Activated T-helper 17 cell treated with anti-CD3 and anti-CD28 coated beads, Interleukin-2, amount 50 U/mL, for 72 hours (primary cell): ENCODE data around the gene ISYNA1. TPM values are rescaled to one million over a fixed set of nuclear protein-coding genes. Genes with fewer than 3 reads are reported as not detected.

ENCODE experiments used
- ATAC-seq: fragments of 150-1000 bp; cut with Tn5 transposase; replicated peaks from 2 replicates; pipeline ENCODE4 v1.10.0; 2021; ENCODE audit warnings: mild to moderate bottlenecking, moderate library complexity
- H3K27ac Mint-ChIP-seq: one replicate; pipeline ENCODE4 v1.8.0; 2022; ENCODE audit warnings: mixed read lengths
- H3K27me3 Mint-ChIP-seq: one replicate; pipeline ENCODE4 v1.8.0; 2022; ENCODE audit warnings: mixed read lengths
- H3K36me3 Mint-ChIP-seq: one replicate; pipeline ENCODE4 v1.8.0; 2022; ENCODE audit warnings: low read depth, mild to moderate bottlenecking, mixed read lengths
- H3K4me1 Mint-ChIP-seq: one replicate; pipeline ENCODE4 v1.8.0; 2022; ENCODE audit warnings: mixed read lengths
- H3K4me3 Mint-ChIP-seq: one replicate; pipeline ENCODE4 v1.8.0; 2022; ENCODE audit warnings: mild to moderate bottlenecking, mixed read lengths
- H3K9me3 Mint-ChIP-seq: one replicate; pipeline ENCODE4 v1.8.0; 2022; ENCODE audit warnings: mixed read lengths
- total RNA-seq, 2 donors: library from RNA; stranded (reverse); gene quantifications; one replicate each; pipeline ENCODE4 v1.2.3, GENCODE V29; 2022

Gene ISYNA1
- total RNA-seq, 2 donors from 2014 or later = 15.9 to 22.0 TPM

- Mint-ChIP-seq H3K27me3 (no peaks in the 10 kb centered on the region), H3K4me3 (no peak overlapping the region)
These were observed 19.0 kb upstream of the ISYNA1 start for GRCh38 chr19:18456974-18457373.

GRCh38 chr19:18456279-18456678 is 18.3 kb upstream of the ISYNA1 start:
- peak overlapping the region; percentile 21 for H3K27ac Mint-ChIP-seq
- H3K27me3 Mint-ChIP-seq = no peaks in the 10 kb centered on the region
- no peak for ATAC-seq
- peaks cover 71% of the 10 kb centered on the region for H3K36me3 Mint-ChIP-seq
- H3K4me3 Mint-ChIP-seq = no peak overlapping the region
- H3K9me3 Mint-ChIP-seq = no peaks in the 10 kb centered on the region
- no peaks in the 10 kb centered on the region for H3K4me1 Mint-ChIP-seq

More at GRCh38 chr19:18456974-18457373, 19.0 kb upstream of the ISYNA1 start:
- Mint-ChIP-seq H3K9me3 (no peaks in the 10 kb centered on the region), H3K27ac (no peak overlapping the region), H3K36me3 (peaks cover 78% of the 10 kb centered on the region), H3K4me1 (peaks cover 4% of the 10 kb centered on the region)
- ATAC-seq = no peak

GRCh38 chr19:18453269-18454024 is 15.5 kb upstream of the ISYNA1 start:
- no peaks in the 10 kb centered on the region for H3K9me3 Mint-ChIP-seq
- peak overlapping the region; percentile 46 for H3K27ac Mint-ChIP-seq
- H3K36me3 Mint-ChIP-seq = peaks cover 86% of the 10 kb centered on the region
- no peak for ATAC-seq
- no peak overlapping the region for H3K4me3 Mint-ChIP-seq
- peaks cover 5% of the 10 kb centered on the region for H3K4me1 Mint-ChIP-seq
- no peaks in the 10 kb centered on the region for H3K27me3 Mint-ChIP-seq

- no peak overlapping the region for H3K4me3 Mint-ChIP-seq
- H3K4me1 Mint-ChIP-seq = peaks cover 5% of the 10 kb centered on the region
- H3K27me3 Mint-ChIP-seq = no peaks in the 10 kb centered on the region
- peak overlapping the region; percentile 53 for H3K27ac Mint-ChIP-seq
- H3K36me3 Mint-ChIP-seq = peaks cover 86% of the 10 kb centered on the region
- no peaks in the 10 kb centered on the region for H3K9me3 Mint-ChIP-seq
- ATAC-seq = no peak
These were observed 14.5 kb upstream of the ISYNA1 start for GRCh38 chr19:18452386-18452785.

DNA sequence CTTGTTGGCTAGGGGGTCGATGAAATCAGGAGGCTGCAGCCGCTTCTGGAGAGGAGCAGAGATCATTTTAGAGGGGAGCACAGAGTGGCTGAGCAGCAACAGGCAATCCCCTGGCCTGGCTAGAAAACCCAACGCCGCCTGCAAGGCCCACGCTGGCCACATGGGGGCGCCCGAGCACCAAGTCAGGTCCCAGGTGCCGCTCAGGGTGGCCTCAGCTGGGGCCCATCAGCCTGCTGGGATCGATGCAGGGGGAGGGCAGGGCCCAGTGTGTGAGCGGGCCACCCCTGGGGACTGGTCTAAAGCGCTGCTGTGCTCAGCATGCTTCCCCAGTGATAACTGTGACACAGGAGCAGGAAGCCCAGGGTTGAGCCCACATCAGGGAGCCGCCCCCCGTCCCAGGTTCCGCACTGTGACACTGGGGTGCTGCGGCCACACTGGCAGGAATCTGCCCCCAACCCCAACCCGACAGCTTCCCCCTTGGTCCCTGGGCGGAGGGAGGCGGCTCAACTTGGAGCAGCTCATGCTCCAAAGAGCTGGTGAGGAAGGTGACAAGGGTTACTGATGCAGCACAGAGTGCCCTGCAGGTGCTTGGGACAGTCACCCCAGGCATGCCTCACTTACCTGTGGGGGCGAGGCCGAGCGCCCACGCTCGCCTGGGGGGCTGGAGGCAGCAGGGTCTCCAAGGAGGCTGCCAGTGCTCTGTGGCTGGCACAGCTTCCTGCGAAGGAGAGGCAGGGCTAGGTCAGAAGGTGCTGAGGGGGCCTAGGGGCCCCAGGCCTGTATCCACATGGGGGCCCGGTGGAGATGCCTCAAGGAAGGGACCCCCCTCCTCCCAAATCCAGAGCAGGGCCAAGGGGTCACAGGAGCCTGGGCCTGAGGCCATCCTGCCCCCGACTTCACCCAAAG is 13.3 kb upstream of the ISYNA1 start:
- Mint-ChIP-seq H3K9me3 (no peaks in the 10 kb centered on the region), H3K4me1 (peaks cover 5% of the 10 kb centered on the region), H3K27me3 (no peaks in the 10 kb centered on the region), H3K36me3 (peaks cover 87% of the 10 kb centered on the region), H3K27ac (peak overlapping the region; percentile 41), H3K4me3 (no peak overlapping the region)
- ATAC-seq = peak; percentile 91

DNA sequence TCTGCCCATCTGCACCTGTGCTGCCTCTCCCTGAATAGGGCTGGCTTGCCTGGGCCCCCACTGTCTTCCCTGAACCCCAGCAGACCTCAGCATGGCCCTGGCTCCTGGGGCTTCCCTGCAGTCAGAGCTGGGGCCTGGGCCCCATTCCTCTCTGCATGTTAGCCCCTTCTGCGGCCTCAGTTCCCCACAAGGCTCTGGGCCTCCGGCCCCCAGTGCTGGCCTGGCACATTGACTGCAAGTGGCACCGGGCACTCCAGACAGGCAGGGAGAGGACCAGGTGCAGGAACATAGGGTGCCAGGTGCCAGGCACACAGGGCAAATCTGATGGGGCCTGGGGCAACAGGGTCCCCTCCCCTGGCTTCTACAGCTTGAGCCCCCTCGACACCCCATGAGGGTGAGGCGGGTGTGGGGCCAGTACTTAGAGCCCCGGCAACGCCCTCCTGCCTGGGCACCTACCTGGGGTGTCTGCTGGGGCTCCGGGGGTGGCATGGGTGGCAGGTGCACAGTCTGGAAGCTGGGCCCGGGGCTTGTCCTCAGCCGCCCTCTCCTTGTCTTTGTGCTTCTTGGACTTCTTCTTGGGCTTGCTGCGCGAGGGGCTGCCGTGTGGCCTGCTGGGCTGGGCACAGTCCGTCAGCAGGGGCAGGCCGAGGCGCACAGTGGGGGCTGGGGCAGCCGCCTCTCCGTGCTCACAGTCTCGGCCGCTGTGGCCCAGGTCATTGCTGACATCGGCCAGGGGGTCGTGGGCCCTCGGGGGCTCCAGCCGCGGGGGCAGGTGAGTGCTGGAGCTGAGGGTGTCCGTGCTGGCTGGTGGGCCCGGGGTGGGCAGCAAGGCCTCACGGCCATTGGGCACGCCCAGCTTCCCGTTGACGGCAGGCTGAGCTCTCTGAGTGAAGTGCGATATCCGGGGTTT is 12.3 kb upstream of the ISYNA1 start:
- Mint-ChIP-seq H3K9me3 (no peaks in the 10 kb centered on the region), H3K27me3 (no peaks in the 10 kb centered on the region), H3K4me1 (peaks cover 5% of the 10 kb centered on the region), H3K36me3 (peaks cover 79% of the 10 kb centered on the region), H3K27ac (peak overlapping the region; percentile 41), H3K4me3 (no peak overlapping the region)
- no peak for ATAC-seq

- no peaks in the 10 kb centered on the region for H3K9me3 Mint-ChIP-seq
These were observed 11.6 kb upstream of the ISYNA1 start for GRCh38 chr19:18449552-18449951.

GRCh38 chr19:18446811-18447359 is 9.0 kb upstream of the ISYNA1 start:
- Mint-ChIP-seq H3K27me3 (no peaks in the 10 kb centered on the region), H3K4me1 (peaks cover 13% of the 10 kb centered on the region), H3K36me3 (peaks cover 82% of the 10 kb centered on the region), H3K9me3 (peaks cover 5% of the 10 kb centered on the region), H3K4me3 (no peak overlapping the region), H3K27ac (no peak overlapping the region)
- ATAC-seq = no peak

More at GRCh38 chr19:18449552-18449951, 11.6 kb upstream of the ISYNA1 start:
- H3K36me3 Mint-ChIP-seq = peaks cover 80% of the 10 kb centered on the region
- no peak for ATAC-seq
- no peaks in the 10 kb centered on the region for H3K27me3 Mint-ChIP-seq
- no peak overlapping the region for H3K4me3 Mint-ChIP-seq
- H3K4me1 Mint-ChIP-seq = peaks cover 5% of the 10 kb centered on the region
- peak overlapping the region; percentile 17 for H3K27ac Mint-ChIP-seq

- Mint-ChIP-seq H3K27me3 (no peaks in the 10 kb centered on the region), H3K4me1 (peaks cover 13% of the 10 kb centered on the region), H3K36me3 (peaks cover 82% of the 10 kb centered on the region), H3K27ac (no peak overlapping the region), H3K4me3 (no peak overlapping the region), H3K9me3 (peaks cover 5% of the 10 kb centered on the region)
- no peak for ATAC-seq
These were observed 8.3 kb upstream of the ISYNA1 start for GRCh38 chr19:18446145-18446810.

GRCh38 chr19:18445262-18445948 is 7.5 kb upstream of the ISYNA1 start:
- no peak for ATAC-seq
- peaks cover 5% of the 10 kb centered on the region for H3K9me3 Mint-ChIP-seq
- H3K4me3 Mint-ChIP-seq = no peak overlapping the region
- peaks cover 8% of the 10 kb centered on the region for H3K4me1 Mint-ChIP-seq
- H3K27ac Mint-ChIP-seq = no peak overlapping the region
- H3K27me3 Mint-ChIP-seq = no peaks in the 10 kb centered on the region
- H3K36me3 Mint-ChIP-seq = peaks cover 74% of the 10 kb centered on the region

- Mint-ChIP-seq H3K4me1 (peaks cover 8% of the 10 kb centered on the region), H3K27me3 (no peaks in the 10 kb centered on the region), H3K36me3 (peaks cover 65% of the 10 kb centered on the region), H3K9me3 (peaks cover 5% of the 10 kb centered on the region), H3K4me3 (no peak overlapping the region), H3K27ac (no peak overlapping the region)
- ATAC-seq = no peak
These were observed 6.6 kb upstream of the ISYNA1 start for GRCh38 chr19:18444513-18444912.

- Mint-ChIP-seq H3K9me3 (peaks cover 5% of the 10 kb centered on the region), H3K4me3 (no peak overlapping the region), H3K27me3 (no peaks in the 10 kb centered on the region), H3K4me1 (peaks cover 8% of the 10 kb centered on the region), H3K27ac (no peak overlapping the region), H3K36me3 (peaks cover 58% of the 10 kb centered on the region)
- ATAC-seq = no peak
These were observed 5.9 kb upstream of the ISYNA1 start for GRCh38 chr19:18443831-18444230.

- peaks cover 5% of the 10 kb centered on the region for H3K9me3 Mint-ChIP-seq
- no peak overlapping the region for H3K4me3 Mint-ChIP-seq
- no peaks in the 10 kb centered on the region for H3K27me3 Mint-ChIP-seq
- peaks cover 8% of the 10 kb centered on the region for H3K4me1 Mint-ChIP-seq
- H3K27ac Mint-ChIP-seq = no peak overlapping the region
- no peak for ATAC-seq
- peaks cover 54% of the 10 kb centered on the region for H3K36me3 Mint-ChIP-seq
These were observed 5.5 kb upstream of the ISYNA1 start for GRCh38 chr19:18443406-18443805.
